HCT116 (cell line): ENCODE data around the gene PAQR8.

Experiments used
- EGR1 ChIP-seq: IDR thresholded peaks from 2 replicates; pipeline ENCODE4 v1.6.1; 2012; ENCODE audit warnings: low read depth
- EZH2phosphoT487 ChIP-seq: fragments of 200-600 bp; IDR thresholded peaks from 2 replicates; pipeline ENCODE4 v1.6.1; 2018; ENCODE audit warnings: antibody characterized with exemption, borderline replicate concordance
- POLR2A ChIP-seq: IDR thresholded peaks from 2 replicates; pipeline ENCODE4 v1.7.0; 2011; ENCODE audit warnings: borderline replicate concordance; ENCODE audit not compliant: insufficient read depth, insufficient read length; ENCODE audit errors: extremely low read depth
- RAD21 ChIP-seq: IDR thresholded peaks from 2 replicates; pipeline ENCODE4 v1.6.1; 2012; ENCODE audit warnings: low read depth, mild to moderate bottlenecking
- TF ChIP-seq, protein P1 (sequence below), 3 experiments: fragments of 200-600 bp in 1 of 3; sonication (generic) in 1 of 3; IDR thresholded peaks in 2 of 3; conservative IDR thresholded peaks in 1 of 3; 2 replicates each; pipeline ENCODE4 v1.5.1; 2012 to 2017; ENCODE audit warnings: low read depth in 2 of 3, low read length in 2 of 3, antibody characterized with exemption in 1 of 3, borderline replicate concordance in 1 of 3, control low read depth in 1 of 3, mild to moderate bottlenecking in 1 of 3, mixed read lengths in 1 of 3, mixed run types in 1 of 3, moderate library complexity in 1 of 3; ENCODE audit not compliant: insufficient read depth in 1 of 3

DNA sequence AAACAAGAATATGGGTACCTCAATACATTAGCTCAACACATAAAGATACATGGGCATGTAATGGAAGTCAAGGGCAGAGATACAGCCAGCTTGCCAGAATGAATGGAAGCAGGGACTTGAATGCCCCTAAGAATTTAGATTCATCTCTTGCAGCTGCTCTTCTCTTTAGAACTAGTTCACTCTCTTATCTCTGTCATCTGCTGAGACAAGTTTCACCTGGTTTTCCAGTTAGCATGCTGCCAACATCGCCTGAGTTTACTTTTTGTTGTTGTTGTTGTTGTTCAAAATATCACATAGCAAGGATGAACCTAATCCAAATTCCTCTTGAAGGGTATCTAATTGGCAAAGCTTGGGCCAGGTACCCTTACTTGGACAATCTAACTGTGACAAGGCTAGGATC lies 14.1 kb upstream of the PAQR8 start:
- no peak for TF ChIP-seq EZH2phosphoT487
- TF ChIP-seq EGR1 = no peak
- no peak for TF ChIP-seq RAD21
- TF ChIP-seq, protein P1, sequence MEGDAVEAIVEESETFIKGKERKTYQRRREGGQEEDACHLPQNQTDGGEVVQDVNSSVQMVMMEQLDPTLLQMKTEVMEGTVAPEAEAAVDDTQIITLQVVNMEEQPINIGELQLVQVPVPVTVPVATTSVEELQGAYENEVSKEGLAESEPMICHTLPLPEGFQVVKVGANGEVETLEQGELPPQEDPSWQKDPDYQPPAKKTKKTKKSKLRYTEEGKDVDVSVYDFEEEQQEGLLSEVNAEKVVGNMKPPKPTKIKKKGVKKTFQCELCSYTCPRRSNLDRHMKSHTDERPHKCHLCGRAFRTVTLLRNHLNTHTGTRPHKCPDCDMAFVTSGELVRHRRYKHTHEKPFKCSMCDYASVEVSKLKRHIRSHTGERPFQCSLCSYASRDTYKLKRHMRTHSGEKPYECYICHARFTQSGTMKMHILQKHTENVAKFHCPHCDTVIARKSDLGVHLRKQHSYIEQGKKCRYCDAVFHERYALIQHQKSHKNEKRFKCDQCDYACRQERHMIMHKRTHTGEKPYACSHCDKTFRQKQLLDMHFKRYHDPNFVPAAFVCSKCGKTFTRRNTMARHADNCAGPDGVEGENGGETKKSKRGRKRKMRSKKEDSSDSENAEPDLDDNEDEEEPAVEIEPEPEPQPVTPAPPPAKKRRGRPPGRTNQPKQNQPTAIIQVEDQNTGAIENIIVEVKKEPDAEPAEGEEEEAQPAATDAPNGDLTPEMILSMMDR (IDR thresholded peaks at IDR 0.05 in 2 of 3, conservative IDR thresholded peaks at IDR 0.05 in 1 of 3; ENCODE audit: borderline replicate concordance in 1 of 3, insufficient read depth in 1 of 3, low read depth in 2 of 3, low read length in 2 of 3) = no peak
- no peak for TF ChIP-seq POLR2A
